ENCODE results near the gene MEGF10. TPM values are rescaled to one million over a fixed set of nuclear protein-coding genes. Genes with fewer than 3 reads are reported as not detected.

The MEGF10 gene
- total RNA-seq, 1 donor from 2014 or later = 0.43 TPM

DNA sequence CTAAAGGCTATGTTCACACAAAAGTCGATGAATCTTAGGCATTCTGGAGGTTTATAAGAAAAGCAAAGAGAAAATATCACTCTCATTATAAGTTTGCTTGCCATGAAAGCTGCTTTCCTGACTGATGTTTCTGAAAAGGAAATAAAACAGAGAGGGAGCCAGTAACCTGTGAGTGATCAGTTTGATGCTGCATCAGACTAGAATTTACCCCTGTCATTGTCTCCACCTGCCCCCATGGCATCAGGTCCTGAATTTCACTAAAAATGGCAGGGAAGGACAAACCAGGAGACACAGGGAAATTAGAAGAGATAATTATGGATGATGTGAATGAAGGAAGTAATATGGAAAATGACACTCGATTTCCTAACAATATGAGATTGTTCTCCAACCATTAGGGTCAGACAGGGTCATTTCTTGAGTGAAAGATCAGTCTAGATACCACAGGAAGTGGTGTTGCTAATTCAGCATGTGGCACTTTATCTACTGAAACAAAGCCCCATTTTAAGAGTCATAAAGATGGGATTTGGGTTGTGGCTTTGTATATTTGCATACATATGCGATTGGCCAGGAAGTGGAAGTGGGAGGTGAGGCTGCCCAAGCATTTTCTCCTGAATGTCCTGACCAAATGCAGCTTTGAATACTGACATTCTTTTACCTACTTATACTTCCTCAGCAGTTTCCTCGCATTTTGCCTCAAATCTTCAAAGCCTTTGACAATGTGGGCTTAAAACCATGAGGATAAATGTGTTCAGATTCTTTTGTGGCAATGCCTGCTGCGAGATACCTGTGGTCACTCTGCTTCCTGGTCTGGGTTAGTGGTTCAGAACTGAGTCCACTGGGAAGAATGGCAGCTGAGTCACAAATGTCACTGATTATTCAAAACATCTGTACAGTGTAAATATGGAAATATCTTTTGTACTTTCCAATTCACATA, 29.7 kb downstream of the MEGF10 start:
- ATAC-seq (no peak), DNase-seq (ENCODE audit: missing footprints) (no peak)
- intact Hi-C loops (cut with DNase I) = no loop called here

DNA sequence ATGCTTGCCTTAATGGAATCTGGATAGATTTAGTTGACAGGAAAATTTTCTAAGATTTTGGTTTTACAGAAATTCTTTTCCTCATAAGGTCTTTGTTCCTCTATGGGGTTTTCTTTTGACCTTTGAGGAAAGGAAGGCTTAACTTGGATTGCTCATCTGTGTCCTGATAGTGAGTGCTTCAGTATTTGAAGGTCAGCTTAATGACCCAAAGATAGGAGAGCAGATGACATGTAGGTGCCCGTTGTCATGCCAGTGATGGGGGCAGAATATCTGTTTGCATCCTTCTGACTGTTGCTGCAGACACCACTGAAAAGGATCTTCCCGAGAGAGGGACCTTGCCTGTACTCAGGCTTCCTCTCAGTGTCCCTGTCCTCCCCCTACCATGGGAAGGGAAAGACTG, 30.9 kb downstream of the MEGF10 start:
- DNase-seq (ENCODE audit: missing footprints) = no peak
- no peak for ATAC-seq
- intact Hi-C loops (cut with DNase I) = no loop called here

DNA sequence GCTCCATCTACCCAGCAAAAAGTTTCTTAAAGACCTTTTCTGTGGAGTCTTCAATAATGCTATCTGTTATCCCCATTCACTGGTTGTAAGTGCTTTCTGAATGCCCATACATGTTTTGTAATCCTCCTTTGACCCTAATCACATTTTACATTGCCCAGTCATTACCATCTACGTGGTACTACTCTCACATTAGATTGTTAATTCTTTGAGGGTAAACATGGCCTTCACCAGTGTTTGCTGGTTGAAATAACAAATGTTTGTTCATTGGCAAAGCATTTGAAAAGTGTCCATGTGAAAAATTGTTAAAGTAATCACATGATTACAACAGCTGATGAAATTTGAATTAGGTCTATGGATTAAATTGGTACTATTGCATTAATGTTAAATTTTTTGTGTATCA, 31.8 kb downstream of the MEGF10 start:
- intact Hi-C loops (cut with DNase I) = no loop called here
- DNase-seq (ENCODE audit: missing footprints) (no peak), ATAC-seq (no peak)

DNA sequence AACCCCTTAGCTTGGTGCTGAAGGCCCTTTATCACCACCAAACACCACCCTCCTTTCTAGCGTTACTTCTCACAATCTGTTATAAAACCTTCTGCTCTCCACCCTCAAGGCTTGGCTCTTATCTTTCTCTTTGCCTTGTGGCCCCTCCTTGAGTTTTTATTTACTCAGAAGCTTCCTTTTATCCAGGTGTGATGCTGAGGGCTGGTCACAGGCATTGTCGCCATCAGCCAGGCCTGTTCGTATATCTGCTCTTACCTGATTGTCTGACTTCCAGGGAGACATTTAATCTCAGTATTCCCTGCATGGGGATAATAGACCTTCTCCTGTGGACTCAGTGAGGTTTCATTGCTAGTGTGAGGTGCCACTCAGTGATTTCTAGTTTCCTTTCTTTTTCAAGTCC, 34.2 kb downstream of the MEGF10 start:
- intact Hi-C loops (cut with DNase I) = no loop called here
- no peak for ATAC-seq
- no peak for DNase-seq (ENCODE audit: missing footprints)

DNA sequence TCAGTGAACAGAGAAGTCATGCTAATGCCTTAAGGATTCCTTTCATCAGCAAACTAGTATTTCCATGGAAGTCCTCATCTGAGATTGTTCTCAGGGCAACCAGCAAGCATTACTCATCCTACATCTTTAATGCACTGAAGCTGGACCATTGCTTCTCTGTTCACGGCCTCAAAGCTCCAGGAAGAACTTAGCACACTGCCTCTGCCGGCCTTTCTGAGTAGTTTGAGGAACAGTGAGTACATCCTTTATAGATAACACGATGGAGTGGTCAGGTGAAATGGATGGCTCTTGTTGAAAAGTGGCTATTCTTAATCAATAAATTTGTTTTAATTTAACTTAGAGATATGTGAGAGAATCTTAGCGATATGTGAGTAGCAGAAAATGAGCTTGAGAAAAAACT, 35.8 kb downstream of the MEGF10 start:
- DNase-seq (ENCODE audit: missing footprints) = no peak
- ATAC-seq = no peak
- intact Hi-C loops (cut with DNase I) = no loop called here

DNA sequence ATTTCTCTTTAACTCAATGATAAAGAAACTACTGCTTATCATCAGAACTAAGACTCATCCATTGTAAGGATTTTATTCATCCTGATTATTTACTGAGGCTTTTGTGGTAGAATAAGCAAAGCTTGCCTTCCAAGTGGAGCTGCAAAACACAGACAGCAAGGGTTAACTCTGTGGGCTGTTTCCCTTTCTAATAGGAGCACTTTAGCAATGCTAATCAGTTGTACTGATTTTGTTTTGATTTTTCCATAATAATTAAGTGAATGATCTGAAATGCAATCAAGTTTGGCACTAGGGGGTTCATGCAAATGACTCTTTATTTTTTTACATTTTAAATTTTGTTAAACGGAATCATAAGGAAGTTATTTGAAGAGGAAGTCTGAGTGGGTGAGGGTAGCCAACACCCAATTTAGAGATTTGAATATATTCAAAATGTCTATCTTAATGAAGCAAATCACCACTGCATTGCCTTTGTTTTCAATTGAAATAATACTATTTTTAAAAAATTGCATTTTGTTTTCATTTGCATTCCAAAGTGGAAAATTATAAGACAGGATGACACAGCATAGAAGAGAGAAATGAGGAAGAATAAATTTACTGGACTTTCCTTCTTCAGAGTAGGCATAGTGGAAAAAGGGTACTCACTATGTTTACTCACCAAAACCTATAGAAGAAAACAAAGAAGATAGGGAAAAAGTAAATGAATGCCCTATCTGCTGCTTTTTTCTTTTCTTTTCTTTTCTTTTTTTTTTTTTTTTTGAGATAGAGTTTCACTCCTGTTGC, 36.6 kb downstream of the MEGF10 start:
- intact Hi-C loops (cut with DNase I) = no loop called here
- DNase-seq (ENCODE audit: missing footprints) (no peak), ATAC-seq (no peak)

DNA sequence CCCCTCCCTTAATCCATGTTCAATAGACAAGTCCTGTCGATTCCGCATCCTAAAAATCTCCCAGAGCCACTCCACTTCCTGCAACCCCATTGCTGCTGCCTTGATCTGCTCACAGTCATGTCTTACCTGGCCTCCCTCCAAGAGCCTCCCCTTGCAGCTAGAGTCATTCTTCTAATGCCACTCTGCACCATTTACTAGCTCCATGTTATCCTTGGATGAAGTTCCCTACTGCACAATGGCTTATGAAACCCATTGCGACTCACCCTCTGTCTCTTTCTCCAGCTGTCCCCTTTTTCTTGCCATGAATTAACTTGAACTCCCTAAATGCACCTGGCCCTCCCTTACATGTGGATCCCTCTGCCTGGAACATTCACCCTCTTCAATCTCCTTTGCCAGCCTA, 39.5 kb downstream of the MEGF10 start:
- intact Hi-C loops (cut with DNase I) = no loop called here
- no peak for DNase-seq (ENCODE audit: missing footprints)
- ATAC-seq = no peak

DNA sequence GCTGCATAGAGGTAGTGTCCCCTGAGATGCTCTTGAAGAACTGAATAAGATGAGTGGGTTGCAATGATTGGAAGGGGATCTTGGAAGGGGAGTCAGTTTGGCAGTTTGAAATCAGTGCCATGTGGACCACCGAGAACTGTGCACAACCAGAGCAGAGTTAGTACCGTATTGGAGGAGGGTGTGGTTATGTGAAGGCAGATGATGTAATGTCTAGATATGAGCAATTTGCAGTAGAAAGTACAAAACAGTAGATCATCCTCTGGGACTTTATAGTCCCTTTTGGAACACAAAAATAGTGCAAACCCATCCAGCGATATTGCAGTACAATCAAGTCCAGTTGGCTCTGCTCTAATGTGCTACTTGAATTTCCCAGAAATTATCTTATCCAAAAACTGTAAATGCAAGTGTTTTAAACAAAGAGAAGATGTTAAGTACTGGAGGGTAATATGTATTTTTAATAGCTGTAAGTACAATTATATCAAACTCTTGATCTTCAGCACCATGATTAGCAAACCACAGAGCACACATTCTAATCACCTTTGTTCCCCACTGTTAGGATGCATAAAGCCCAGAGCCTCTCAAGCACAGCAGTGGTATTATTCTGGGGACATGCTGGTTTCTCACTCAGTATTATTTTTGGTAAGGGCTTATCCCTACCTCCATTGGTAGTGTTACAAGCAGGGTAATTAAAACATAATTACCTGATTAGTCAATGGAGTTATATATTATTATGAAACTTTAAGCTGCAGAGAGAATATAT, 41.5 kb downstream of the MEGF10 start:
- intact Hi-C loops (cut with DNase I) = no loop called here

DNA sequence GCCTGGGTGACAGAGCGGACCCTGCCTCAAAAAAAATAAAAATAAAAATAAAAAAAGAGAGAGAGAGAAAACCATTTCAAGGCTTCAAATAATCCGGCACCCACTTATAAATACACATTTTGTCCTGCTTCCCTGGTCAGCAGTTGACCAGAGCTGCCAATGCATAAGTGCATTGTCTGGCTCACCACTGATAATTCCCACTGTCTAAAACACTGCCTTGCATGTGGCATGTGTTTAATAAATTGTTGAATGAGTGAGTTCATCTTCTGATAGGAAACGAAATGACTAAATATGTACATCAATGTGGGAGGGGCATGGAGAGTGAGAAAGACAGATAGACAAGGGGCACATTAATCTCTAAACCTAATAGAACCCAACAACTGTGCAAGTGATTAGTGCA, 42.9 kb downstream of the MEGF10 start:
- intact Hi-C loops (cut with DNase I) = no loop called here
- no peak for DNase-seq (ENCODE audit: missing footprints)
- ATAC-seq = no peak

More for the DNA sequence above, 41.5 kb downstream of the MEGF10 start:
- DNase-seq (ENCODE audit: missing footprints) (no peak), ATAC-seq (no peak)

DNA sequence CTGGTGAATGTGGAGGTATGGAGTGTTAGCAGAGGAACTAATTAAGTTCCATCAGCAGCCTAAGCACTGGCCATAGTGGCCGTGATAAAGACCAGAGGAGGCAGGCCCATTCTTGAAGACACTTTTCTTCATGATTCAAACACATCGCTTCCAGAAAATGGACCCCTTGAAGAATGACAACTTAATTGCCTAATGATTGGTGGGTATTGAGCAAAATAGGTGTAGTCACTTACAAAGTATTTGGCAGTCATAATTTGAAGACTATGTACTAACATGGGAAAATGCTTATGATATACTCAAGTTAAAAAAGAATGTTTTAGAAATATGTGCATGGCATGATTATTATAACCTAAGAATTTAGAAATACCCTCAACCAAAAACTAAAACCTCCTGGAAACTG, 44.8 kb downstream of the MEGF10 start:
- DNase-seq (ENCODE audit: missing footprints) = no peak
- ATAC-seq = no peak
- intact Hi-C loops (cut with DNase I) = no loop called here

DNA sequence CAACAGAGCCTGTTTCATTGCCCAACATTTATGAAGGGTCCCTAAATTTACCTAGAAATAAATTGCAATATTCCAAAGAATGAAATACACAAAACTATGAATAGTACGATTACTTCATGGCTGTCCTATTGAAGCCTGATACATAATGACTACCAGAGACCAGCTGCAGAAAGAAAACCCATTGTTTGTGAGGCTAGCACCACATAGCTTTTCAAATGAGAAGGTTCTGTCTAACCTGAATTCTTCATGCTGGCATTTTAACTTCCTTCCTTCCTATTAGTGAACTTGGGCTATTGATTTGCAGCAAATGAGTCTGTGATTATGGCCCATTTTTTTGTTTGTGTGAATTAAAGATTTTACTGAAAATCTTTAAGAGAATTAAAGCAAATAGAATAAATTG, 47.3 kb downstream of the MEGF10 start:
- ATAC-seq = no peak
- intact Hi-C loops (cut with DNase I) = no loop called here
- no peak for DNase-seq (ENCODE audit: missing footprints)

DNA sequence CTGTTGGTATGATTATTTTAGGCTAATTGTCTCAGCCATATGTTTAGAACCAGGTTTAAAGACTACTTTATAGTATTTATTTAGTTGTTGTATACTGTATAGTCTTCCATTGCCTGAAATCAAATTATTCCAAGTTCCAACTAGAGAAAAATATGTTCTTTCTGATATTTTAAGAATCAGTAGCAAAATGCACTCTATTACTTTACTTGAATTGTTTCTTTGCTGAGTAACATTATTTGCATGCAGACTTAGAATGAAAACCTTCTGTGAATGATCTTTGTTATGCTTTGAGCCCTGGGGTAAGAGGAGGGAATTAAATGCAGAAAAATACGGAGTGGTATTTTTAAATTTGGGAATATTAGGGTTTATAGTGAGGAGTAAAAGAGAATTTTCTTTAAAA, 47.9 kb downstream of the MEGF10 start:
- ATAC-seq (no peak), DNase-seq (ENCODE audit: missing footprints) (no peak)
- intact Hi-C loops (cut with DNase I) = no loop called here

DNA sequence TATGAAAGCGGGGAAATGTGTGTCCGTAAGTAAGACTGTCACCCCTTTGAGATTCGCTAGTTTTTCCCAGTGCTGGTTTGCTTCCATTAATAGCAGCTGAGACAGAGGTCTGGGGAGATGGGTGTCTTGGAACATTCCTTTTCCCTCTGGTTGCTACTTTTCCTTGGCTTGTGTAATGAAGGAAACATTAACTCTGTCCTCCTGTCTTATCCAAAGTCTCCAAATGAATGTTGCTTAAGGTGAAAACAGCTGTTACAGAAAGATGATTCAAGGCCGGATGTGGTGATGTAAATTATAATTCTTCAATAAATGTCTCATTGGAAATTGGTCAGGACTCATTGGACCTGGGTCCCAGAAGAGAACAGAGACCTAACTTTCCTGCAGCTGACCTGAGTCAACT, 50.0 kb downstream of the MEGF10 start:
- ATAC-seq (no peak), DNase-seq (ENCODE audit: missing footprints) (no peak)
- intact Hi-C loops (cut with DNase I) = no loop called here

DNA sequence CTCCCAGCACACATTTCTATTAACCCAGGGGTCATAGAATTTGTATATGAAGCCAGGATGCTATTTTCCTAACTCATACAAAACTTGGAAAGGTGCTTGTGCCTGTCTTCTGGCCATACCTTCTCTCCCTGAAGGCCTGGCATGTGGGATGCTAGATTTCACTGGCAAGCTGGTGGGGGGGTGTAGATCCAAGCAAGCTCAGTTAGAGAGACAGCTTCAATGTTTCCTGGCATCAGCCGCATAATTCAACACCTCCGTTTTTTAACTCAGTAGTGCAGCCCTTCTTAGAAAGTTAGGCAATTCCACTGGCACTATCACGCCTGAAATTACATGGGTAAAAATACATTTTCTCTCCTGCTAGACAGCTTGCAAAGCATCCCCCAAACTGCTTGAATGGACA, 51.8 kb downstream of the MEGF10 start:
- intact Hi-C loops (cut with DNase I) = no loop called here
- DNase-seq (ENCODE audit: missing footprints) (no peak), ATAC-seq (no peak)

DNA sequence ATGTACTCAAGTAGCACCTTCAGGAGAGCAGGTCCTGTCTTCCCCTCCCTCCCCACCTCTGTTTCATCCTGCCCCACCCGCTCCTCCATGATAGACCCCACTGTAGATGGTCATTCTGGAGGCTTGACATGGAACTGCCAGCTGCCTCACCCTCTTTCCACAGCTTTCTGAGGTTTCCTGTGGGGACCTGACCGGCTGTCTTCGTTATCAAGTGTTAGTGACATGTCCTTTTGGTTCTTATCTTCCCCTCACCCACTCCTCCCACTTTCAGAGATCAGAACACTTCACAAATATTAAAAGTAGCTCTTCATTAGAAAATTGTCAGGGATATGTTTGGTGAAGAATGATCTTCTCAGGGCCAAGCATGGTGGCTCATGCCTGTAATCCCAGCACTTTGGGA, 52.7 kb downstream of the MEGF10 start:
- intact Hi-C loops (cut with DNase I) = no loop called here
- ATAC-seq (no peak), DNase-seq (ENCODE audit: missing footprints) (no peak)

DNA sequence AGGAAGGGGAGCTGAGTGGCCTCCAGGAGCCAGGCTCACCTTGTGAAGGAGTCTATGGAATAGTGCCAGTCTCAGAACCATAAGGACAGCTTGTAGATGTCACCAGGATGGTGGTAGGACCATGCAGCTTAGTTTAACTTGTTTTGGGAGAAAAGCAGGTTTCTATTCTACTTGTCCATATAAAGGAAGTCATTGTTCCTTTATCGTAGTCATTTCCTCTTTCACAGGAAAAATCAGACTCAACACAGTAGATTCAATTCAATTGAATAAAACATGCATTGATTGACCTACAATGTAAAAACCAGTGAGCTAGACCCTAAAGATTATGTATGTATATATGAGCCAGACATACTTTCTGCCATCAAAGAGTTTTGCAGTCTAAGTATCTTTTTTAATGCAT, 53.3 kb downstream of the MEGF10 start:
- ATAC-seq (no peak), DNase-seq (ENCODE audit: missing footprints) (no peak)
- intact Hi-C loops (cut with DNase I) = no loop called here

DNA sequence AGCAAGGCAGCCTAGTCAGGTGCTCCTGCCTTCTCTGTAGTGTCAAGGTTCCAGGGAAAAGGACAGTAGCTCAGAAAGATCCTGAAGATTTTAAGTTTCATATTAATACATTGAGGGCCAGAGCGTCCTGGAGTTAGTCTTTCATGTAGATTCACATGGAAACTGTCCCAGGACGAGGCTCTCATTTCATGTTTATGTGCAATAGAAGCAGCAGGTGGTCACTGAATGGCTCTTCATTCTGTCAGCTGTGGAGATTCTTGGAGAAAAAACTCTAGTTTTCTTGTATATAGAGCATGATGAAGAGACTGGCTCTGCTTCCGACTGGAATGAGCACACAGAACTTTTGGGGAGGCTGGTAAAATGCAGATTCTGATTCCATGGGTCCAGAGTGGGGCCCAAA, 54.3 kb downstream of the MEGF10 start:
- ATAC-seq = no peak

DNA sequence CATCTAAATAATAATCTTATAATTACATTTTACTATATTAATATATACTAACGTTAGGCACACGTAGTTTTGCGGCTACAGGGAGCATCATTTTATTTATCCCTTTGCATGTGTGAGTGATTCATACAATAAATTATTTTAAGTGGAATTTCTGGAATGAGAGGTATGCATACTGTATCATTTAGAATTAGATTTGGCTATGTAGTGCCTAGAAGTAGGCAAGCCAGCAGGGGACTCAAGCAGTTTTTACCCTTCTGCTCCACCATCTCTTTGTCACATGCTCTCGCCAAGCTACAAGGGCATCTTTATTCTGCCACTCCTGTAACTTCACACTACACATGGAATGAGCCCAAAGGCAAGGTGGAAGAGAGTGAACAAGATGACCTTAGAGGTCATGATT, 60.8 kb downstream of the MEGF10 start:
- ATAC-seq = no peak
- intact Hi-C loops (cut with DNase I) = no loop called here
- DNase-seq (ENCODE audit: missing footprints) = no peak

More for the DNA sequence above, 54.3 kb downstream of the MEGF10 start:
- no peak for DNase-seq (ENCODE audit: missing footprints)
- intact Hi-C loops (cut with DNase I) = no loop called here

DNA sequence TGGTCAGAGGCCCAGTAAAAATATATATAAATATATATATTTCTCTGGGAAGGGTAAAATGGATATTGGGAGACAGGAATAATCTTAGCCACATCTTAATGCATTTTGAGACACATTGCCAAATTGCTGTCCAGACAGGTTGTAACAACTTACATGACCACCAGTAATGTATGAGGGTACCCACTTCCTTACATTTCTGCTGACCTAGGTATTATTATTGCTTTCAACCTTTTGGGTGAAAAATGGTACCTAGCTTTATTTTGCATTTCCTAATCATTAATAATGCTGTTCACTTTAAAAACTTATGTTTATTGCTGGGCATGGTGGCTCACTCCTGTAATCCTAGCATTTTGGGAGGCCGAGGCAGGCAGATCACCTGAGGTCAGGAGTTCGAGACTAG, 61.5 kb downstream of the MEGF10 start:
- ATAC-seq (no peak), DNase-seq (ENCODE audit: missing footprints) (no peak)
- intact Hi-C loops (cut with DNase I) = no loop called here

DNA sequence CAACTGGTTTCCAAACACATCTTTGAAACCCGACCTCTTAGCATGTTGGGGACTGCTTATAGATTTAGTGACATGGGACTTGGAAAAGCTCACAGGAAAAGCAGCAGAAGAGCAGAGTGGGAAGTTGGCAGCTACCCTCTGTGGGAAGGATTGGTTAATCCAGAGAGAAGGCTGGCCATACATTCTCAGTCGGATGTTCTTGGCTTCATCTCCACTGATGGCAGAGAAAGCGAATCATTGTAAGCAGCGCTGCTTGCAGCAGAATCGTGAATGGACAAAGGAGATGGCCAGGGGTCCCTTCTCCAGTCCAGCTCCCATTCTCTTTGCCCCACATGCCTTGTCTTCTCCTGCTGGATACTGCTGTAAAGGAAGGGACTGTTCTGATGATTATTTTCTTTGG, 62.7 kb downstream of the MEGF10 start:
- intact Hi-C loops (cut with DNase I) = no loop called here
- DNase-seq (ENCODE audit: missing footprints) = no peak
- ATAC-seq = no peak
